Omental fat pad (tissue), 4 donors: Measurements from ENCODE around the gene SYNGR4. TPM values are rescaled to one million over a fixed set of nuclear protein-coding genes. Genes with fewer than 3 reads are reported as not detected.
"Not testable (repeated sequence)": the region's sequence is repeated elsewhere in the genome, so short reads cannot be mapped to it uniquely, and the experiment has no call there.

Experiments
- ATAC-seq: fragments of 150-250 bp; one replicate; pipeline ENCODE4 v1.9.1; 2016; ENCODE audit warnings: mild to moderate bottlenecking, moderate library complexity; ENCODE audit not compliant: low FRiP score
- DNase-seq: peaks from one replicate; pipeline ENCODE4 v3.0.0-alpha.2; 2019; ENCODE audit warnings: low spot score
- CTCF ChIP-seq, 3 donors: fragments of 450-650 bp; IDR thresholded peaks; one replicate each; pipeline ENCODE4 v1.5.1; 2016 to 2017; ENCODE audit warnings: antibody characterized with exemption in 3 of 3, mild to moderate bottlenecking in 3 of 3, moderate library complexity in 2 of 3
- total RNA-seq, 4 donors: library from RNA; depleted of rRNA; stranded (reverse); fragments of >200 nt; gene quantifications; one replicate each; pipeline ENCODE4 v1.1.0, GENCODE V29; 2016

SYNGR4 gene, protein sequence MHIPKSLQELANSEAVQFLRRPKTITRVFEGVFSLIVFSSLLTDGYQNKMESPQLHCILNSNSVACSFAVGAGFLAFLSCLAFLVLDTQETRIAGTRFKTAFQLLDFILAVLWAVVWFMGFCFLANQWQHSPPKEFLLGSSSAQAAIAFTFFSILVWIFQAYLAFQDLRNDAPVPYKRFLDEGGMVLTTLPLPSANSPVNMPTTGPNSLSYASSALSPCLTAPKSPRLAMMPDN
- total RNA-seq: not detected

DNA sequence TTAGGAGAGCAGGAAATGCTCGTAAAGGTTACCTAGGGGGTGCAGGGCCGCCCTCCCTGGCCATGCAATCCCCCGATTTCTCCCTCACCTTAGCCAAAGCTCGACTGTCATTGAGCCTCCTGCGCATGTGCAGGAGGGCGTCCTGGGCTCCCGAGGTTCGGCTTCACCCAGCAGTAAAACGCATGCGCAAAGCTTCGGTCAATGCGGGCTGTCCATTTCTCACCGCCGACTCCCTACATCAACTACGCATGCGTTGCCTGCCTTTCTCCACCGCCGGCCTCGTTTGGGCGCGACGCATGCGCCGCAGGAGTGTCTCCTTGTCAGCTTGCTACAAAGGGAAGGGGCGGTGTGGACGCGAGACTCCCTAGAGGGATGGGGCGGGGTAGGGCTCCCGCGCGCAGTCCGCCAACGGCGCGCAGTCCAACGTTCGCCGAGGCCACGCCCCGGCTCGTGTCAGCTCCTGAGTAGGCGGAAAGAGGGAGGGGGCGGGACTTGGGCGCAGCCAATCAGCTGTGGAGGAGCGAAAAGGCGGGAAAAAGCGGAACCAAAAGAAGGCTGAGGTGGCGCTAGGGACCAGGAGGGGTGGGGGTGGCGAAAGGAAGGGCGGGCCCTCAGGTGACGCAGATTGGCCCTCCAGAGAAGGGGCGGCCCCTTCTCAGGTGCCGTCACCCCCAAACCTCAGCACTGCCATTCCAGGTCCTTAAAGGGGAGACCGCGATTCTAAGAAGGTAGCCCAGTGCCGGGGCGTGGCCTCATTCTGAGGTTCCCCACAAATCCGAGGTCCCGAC lies at the start of gene SYNGR4, which contains the start of gene TMEM143:
Gene SYNGR4, plus strand, starts transcription at position 558 of the 788 bp plus-strand sequence. CDS start 1,476 bp downstream, outside the sequence.
Gene TMEM143, minus strand, starts transcription at position 131 of the 788 bp plus-strand sequence. Its CDS starts 20 bp downstream, at position 111.
- DNase-seq (peak; percentile 83), ATAC-seq (peak; percentile 96)
- peak in 1 of 3 donors; percentile 4 for TF ChIP-seq CTCF (IDR thresholded peaks at IDR 0.05)

DNA sequence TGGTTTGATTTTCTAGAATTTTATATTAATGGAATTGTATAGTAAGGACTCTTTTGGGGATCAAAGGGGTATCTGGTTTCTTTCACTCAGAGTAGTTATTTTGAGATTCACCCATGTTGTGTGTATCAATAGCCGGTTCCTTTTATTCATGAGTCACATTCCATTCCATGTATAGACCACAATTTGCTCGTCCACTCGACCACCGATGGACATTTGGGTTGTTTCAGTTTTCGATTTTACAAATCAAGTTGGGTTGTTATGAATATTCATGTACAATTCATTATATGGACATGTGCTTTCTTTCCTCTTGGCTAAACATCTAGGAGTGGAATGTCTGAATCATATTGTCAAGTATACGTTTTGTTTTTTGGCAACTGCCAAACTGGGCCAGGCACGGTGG lies 48.5 kb upstream of the SYNGR4 start:
- TF ChIP-seq CTCF (IDR thresholded peaks at IDR 0.05): no peak
- DNase-seq: no peak
- no peak for ATAC-seq

GRCh38 chr19:48317708-48317960 lies 46.5 kb upstream of the SYNGR4 start:
- not testable (repeated sequence) for DNase-seq, ATAC-seq

- no peak for ATAC-seq
- no peak for TF ChIP-seq CTCF (IDR thresholded peaks at IDR 0.05)
- no peak for DNase-seq
Observed at GRCh38 chr19:48318286-48318987, 45.7 kb upstream of the SYNGR4 start.

DNA sequence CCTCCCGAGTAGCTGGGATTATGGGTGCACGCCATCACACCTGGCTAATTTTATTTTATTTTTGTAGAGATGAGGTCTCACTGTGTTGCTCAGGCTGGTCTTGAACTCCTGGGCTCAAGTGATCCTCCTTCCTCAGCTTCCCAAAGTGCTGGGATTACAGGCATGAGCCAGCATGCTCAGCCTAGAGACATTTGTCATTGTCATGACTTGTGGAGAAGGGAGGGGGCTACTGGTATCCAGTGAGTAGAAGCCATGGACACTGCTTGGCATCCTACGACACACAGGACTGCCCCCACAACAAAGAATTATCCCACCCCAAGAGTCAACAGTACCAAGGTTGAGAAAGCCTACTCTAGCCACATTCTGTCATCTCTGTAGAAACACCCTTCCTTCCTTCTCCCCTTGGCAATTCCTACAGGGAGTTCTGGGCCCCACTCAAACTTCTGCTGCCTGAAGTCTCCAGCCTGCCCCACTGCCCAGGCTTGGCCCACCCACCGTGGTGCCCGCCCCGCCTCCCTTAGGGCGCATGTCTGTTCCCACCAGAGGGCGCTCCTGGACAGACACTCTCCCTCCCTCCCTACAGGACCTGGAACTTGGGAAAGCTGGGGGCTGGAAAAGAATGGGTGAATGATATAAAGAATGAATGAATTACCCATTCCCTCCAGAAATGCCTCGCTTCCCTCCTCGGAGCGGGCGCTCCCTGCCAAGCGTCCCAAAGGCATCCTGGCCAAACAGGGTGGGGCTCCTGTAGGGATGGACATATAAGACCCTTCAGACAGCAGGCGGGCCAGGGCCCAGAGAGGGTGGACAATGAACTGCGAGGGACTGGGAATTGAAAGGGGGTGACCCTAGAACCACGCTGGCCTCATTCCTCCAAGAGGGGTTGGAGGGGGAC lies 44.3 kb upstream of the SYNGR4 start:
- peak; percentile 96 for DNase-seq
- peak; percentile 38 for ATAC-seq
- TF ChIP-seq CTCF (IDR thresholded peaks at IDR 0.05): no peak

GRCh38 chr19:48321372-48321621 lies 42.9 kb upstream of the SYNGR4 start:
- peak; percentile 84 for ATAC-seq
- no peak for TF ChIP-seq CTCF (IDR thresholded peaks at IDR 0.05)
- DNase-seq: peak; percentile 96
